A673 (cell line): ENCODE results near the gene C2orf81. TPM values are rescaled to one million over a fixed set of nuclear protein-coding genes. Genes with fewer than 3 reads are reported as not detected.

ENCODE experiments used
- BruUV-seq: library from RNA; stranded (reverse); fragments of 400-500 nt; replicated peaks from 2 replicates; lab custom pipeline; 2021; lab: Mats Ljungman, UMichigan
- CTCF ChIA-PET: fragments of 300-600 bp; sonication (Branson Sonifier 250); formaldehyde crosslinking; loops from one replicate; lab custom pipeline; 2022; ENCODE audit warnings: antibody characterized with exemption; lab: Charles Lee
- POLR2A ChIA-PET: fragments of 300-600 bp; sonication (Branson Sonifier 250); formaldehyde crosslinking; loops from one replicate; lab custom pipeline; 2022; ENCODE audit warnings: antibody characterized with exemption; ENCODE audit not compliant: low non-redundant PET; lab: Charles Lee
- DNase-seq: peaks from one replicate; pipeline ENCODE4 v3.0.0-alpha.2; 2015; ENCODE audit warnings: low spot score
- H3K27ac ChIP-seq: fragments of 200-600 bp; sonication (generic); 2 replicates; pipeline ENCODE4 v1.5.1; 2016; ENCODE audit warnings: mixed run types, low read depth, mild to moderate bottlenecking, mixed read lengths, antibody characterized with exemption, low read length; ENCODE audit not compliant: poor library complexity, severe bottlenecking
- H3K27me3 ChIP-seq: fragments of 200-600 bp; sonication (generic); replicated peaks from 2 replicates; pipeline ENCODE4 v1.6.1; 2017; ENCODE audit warnings: mixed run types, low read depth, mild to moderate bottlenecking, mixed read lengths, antibody characterized with exemption, low read length; ENCODE audit not compliant: insufficient read depth, poor library complexity
- H3K36me3 ChIP-seq: fragments of 200-600 bp; sonication (generic); 2 replicates; pipeline ENCODE4 v1.6.1; 2016; ENCODE audit warnings: mixed run types, mild to moderate bottlenecking, mixed read lengths, antibody characterized with exemption, low read length; ENCODE audit not compliant: insufficient read depth, poor library complexity, severe bottlenecking
- H3K4me1 ChIP-seq: fragments of 200-600 bp; sonication (generic); 2 replicates; pipeline ENCODE4 v1.6.1; 2017; ENCODE audit warnings: mixed run types, mild to moderate bottlenecking, mixed read lengths, antibody characterized with exemption, low read length; ENCODE audit not compliant: insufficient read depth, poor library complexity, severe bottlenecking
- H3K4me3 ChIP-seq: fragments of 200-600 bp; sonication (generic); 2 replicates; pipeline ENCODE4 v1.5.1; 2016; ENCODE audit warnings: low read depth, mixed run types, mild to moderate bottlenecking, mixed read lengths, low read length; ENCODE audit not compliant: poor library complexity, severe bottlenecking
- H3K9me3 ChIP-seq: fragments of 200-600 bp; sonication (generic); 2 replicates; pipeline ENCODE4 v1.6.1; 2016; ENCODE audit warnings: mixed run types, low read depth, mild to moderate bottlenecking, mixed read lengths, antibody characterized with exemption, low read length; ENCODE audit not compliant: poor library complexity, severe bottlenecking
- CTCF ChIP-seq: fragments of 300-800, 200-600 bp; sonication (generic); conservative IDR thresholded peaks from 2 replicates; pipeline ENCODE4 v1.5.1; 2017; ENCODE audit warnings: low read depth, mild to moderate bottlenecking, antibody characterized with exemption, low read length, moderate library complexity, mixed read lengths
- EZH2 ChIP-seq: fragments of 200-600 bp; sonication (generic); IDR thresholded peaks from 2 replicates; pipeline ENCODE4 v1.6.1; 2017; ENCODE audit warnings: borderline replicate concordance, low read depth, mild to moderate bottlenecking, mixed read lengths, antibody characterized with exemption, low read length; ENCODE audit not compliant: poor library complexity, severe bottlenecking
- intact Hi-C: fragments of 100-400 bp; cut with micrococcal nuclease; formaldehyde crosslinking; loops from one replicate; pipeline ENCODE4 v1.10.0; 2022; ENCODE audit not compliant: unreplicated experiment
- total RNA-seq: library from RNA; stranded (reverse); gene quantifications from 2 replicates; pipeline ENCODE4 v1.2.3, GENCODE V29; 2021

C2orf81 gene
- total RNA-seq, 1 experiment from 2014 or later: 1.9 TPM

GRCh38 chr2:74368499-74368898 lies 52.9 kb downstream of the C2orf81 start:
- Histone ChIP-seq H3K9me3 (no peaks in the 10 kb centered on the region), H3K27me3 (no peaks in the 10 kb centered on the region), H3K36me3 (peaks cover 64% of the 10 kb centered on the region), H3K4me3 (no peak overlapping the region), H3K4me1 (peaks cover 6% of the 10 kb centered on the region), H3K27ac (no peak overlapping the region)
- no TSS peak for BruUV-seq
- TF ChIP-seq EZH2 (no peak), CTCF (no peak)
- DNase-seq: no peak
- intact Hi-C loops: no loop called here
- ChIA-PET CTCF (no interaction called here), POLR2A (no interaction called here)

- no peak for TF ChIP-seq EZH2
- no peak for TF ChIP-seq CTCF
- Histone ChIP-seq H3K9me3 (no peaks in the 10 kb centered on the region), H3K4me1 (no peaks in the 10 kb centered on the region), H3K27me3 (no peaks in the 10 kb centered on the region), H3K27ac (no peak overlapping the region), H3K36me3 (peaks cover 71% of the 10 kb centered on the region), H3K4me3 (no peak overlapping the region)
- no TSS peak for BruUV-seq
- CTCF ChIA-PET: no interaction called here
- intact Hi-C loops: no loop called here
- POLR2A ChIA-PET: no interaction called here
- DNase-seq: no peak
Measured at GRCh38 chr2:74367789-74368188, 53.6 kb downstream of the C2orf81 start.

- no peaks in the 10 kb centered on the region for H3K4me1 ChIP-seq
- intact Hi-C loops: no loop called here
- CTCF ChIA-PET: no interaction called here
- no peaks in the 10 kb centered on the region for H3K27me3 ChIP-seq
- BruUV-seq: TSS peak; percentile 59
- POLR2A ChIA-PET: no interaction called here
- DNase-seq: no peak
- TF ChIP-seq CTCF (no peak), EZH2 (no peak)
- no peak overlapping the region for H3K4me3 ChIP-seq
- H3K27ac ChIP-seq: no peak overlapping the region
- H3K36me3 ChIP-seq: peaks cover 83% of the 10 kb centered on the region
- H3K9me3 ChIP-seq: no peaks in the 10 kb centered on the region
Measured at GRCh38 chr2:74366036-74366435, 55.4 kb downstream of the C2orf81 start.
